ENCODE measurements around the gene UQCRC2.

Gene UQCRC2

GRCh38 chr16:21986692-21987246, 33.6 kb downstream of the UQCRC2 start:
- Histone ChIP-seq H3K9me3 (ENCODE audit: control insufficient read depth, low read length) (no peaks in the 10 kb centered on the region), H3K27me3 (ENCODE audit: control insufficient read depth, insufficient read depth, low read length) (no peaks in the 10 kb centered on the region), H3K4me2 (ENCODE audit: low read length) (no peak overlapping the region), H2AFZ (no peak overlapping the region), H3K79me2 (no peaks in the 10 kb centered on the region), H3K4me1 (peaks cover 23% of the 10 kb centered on the region), H3K4me3 (ENCODE audit: low read depth, low read length) (no peak overlapping the region), H3K27ac (no peak overlapping the region), H3K36me3 (ENCODE audit: control insufficient read depth, insufficient read depth, low read length) (no peaks in the 10 kb centered on the region), H3K9ac (no peak overlapping the region)
- TF ChIP-seq CTCF (IDR thresholded peaks at IDR 0.05), result no peak

GRCh38 chr16:21987498-21987897, 34.3 kb downstream of the UQCRC2 start:
- no peak overlapping the region for H3K4me3 ChIP-seq (ENCODE audit: low read depth, low read length)
- H3K4me2 ChIP-seq (ENCODE audit: low read length), result no peak overlapping the region
- H3K79me2 ChIP-seq, result no peaks in the 10 kb centered on the region
- no peak for TF ChIP-seq CTCF (IDR thresholded peaks at IDR 0.05)
- no peak overlapping the region for H3K9ac ChIP-seq
- peaks cover 24% of the 10 kb centered on the region for H3K4me1 ChIP-seq
- H2AFZ ChIP-seq, result no peak overlapping the region
- H3K9me3 ChIP-seq (ENCODE audit: control insufficient read depth, low read length), result no peaks in the 10 kb centered on the region
- H3K36me3 ChIP-seq (ENCODE audit: control insufficient read depth, insufficient read depth, low read length), result no peaks in the 10 kb centered on the region
- H3K27me3 ChIP-seq (ENCODE audit: control insufficient read depth, insufficient read depth, low read length), result no peaks in the 10 kb centered on the region
- no peak overlapping the region for H3K27ac ChIP-seq

GRCh38 chr16:21989133-21989532, 36.0 kb downstream of the UQCRC2 start:
- no peak overlapping the region for H3K9ac ChIP-seq
- no peak for TF ChIP-seq CTCF (IDR thresholded peaks at IDR 0.05)
- no peaks in the 10 kb centered on the region for H3K9me3 ChIP-seq (ENCODE audit: control insufficient read depth, low read length)
- H2AFZ ChIP-seq, result no peak overlapping the region
- no peaks in the 10 kb centered on the region for H3K36me3 ChIP-seq (ENCODE audit: control insufficient read depth, insufficient read depth, low read length)
- H3K27me3 ChIP-seq (ENCODE audit: control insufficient read depth, insufficient read depth, low read length), result no peaks in the 10 kb centered on the region
- peaks cover 24% of the 10 kb centered on the region for H3K4me1 ChIP-seq
- H3K4me3 ChIP-seq (ENCODE audit: low read depth, low read length), result no peak overlapping the region
- H3K79me2 ChIP-seq, result no peaks in the 10 kb centered on the region
- no peak overlapping the region for H3K4me2 ChIP-seq (ENCODE audit: low read length)
- no peak overlapping the region for H3K27ac ChIP-seq

GRCh38 chr16:21989751-21990150, 36.6 kb downstream of the UQCRC2 start:
- H3K9ac ChIP-seq, result no peak overlapping the region
- no peaks in the 10 kb centered on the region for H3K79me2 ChIP-seq
- H3K9me3 ChIP-seq (ENCODE audit: control insufficient read depth, low read length), result no peaks in the 10 kb centered on the region

More at GRCh38 chr16:21989751-21990150, 36.6 kb downstream of the UQCRC2 start:
- Histone ChIP-seq H3K4me2 (ENCODE audit: low read length) (no peak overlapping the region), H3K4me1 (peaks cover 24% of the 10 kb centered on the region), H3K27me3 (ENCODE audit: control insufficient read depth, insufficient read depth, low read length) (no peaks in the 10 kb centered on the region), H3K36me3 (ENCODE audit: control insufficient read depth, insufficient read depth, low read length) (no peaks in the 10 kb centered on the region), H3K27ac (no peak overlapping the region), H3K4me3 (ENCODE audit: low read depth, low read length) (no peak overlapping the region), H2AFZ (no peak overlapping the region)
- TF ChIP-seq CTCF (IDR thresholded peaks at IDR 0.05), result no peak

All from parathyroid adenoma (tissue), 2 donors.